Stimulated activated naive CD8-positive, alpha-beta T cell treated with anti-CD3 and anti-CD28 coated beads, Interleukin-15, amount 100 ng/mL, for 72 hours (primary cell): ENCODE data around the gene GARNL3.
A peak's percentile ranks its signal among the peaks of the same experiment; 100 is the strongest.

ENCODE experiments used
- ATAC-seq: fragments of 150-1000 bp; cut with Tn5 transposase; 2 replicates; pipeline ENCODE4 v1.10.0; 2021; ENCODE audit warnings: mild to moderate bottlenecking, moderate library complexity
- DNase-seq, 2 donors: peaks; one replicate each; pipeline ENCODE4 v3.0.0; 2021 to 2022
- H3K27ac Mint-ChIP-seq, 2 donors: one replicate each; pipeline ENCODE4 v1.8.0; 2022; ENCODE audit warnings: mild to moderate bottlenecking in 2 of 2, mixed read lengths in 2 of 2, moderate library complexity in 2 of 2
- H3K27me3 Mint-ChIP-seq: one replicate; pipeline ENCODE4 v1.8.0; 2022; ENCODE audit warnings: mixed read lengths
- H3K4me1 Mint-ChIP-seq: one replicate; pipeline ENCODE4 v1.8.0; 2022; ENCODE audit warnings: mild to moderate bottlenecking, mixed read lengths
- H3K4me3 Mint-ChIP-seq, 2 donors: one replicate each; pipeline ENCODE4 v1.8.0; 2022; ENCODE audit warnings: mild to moderate bottlenecking in 2 of 2, mixed read lengths in 2 of 2, moderate library complexity in 1 of 2
- H3K9me3 Mint-ChIP-seq, 2 donors: one replicate each; pipeline ENCODE4 v1.8.0; 2022; ENCODE audit warnings: mixed read lengths in 2 of 2

Gene GARNL3

GRCh38 chr9:127253446-127253845 is 11.1 kb upstream of the GARNL3 start:
- no peaks in the 10 kb centered on the region for H3K9me3 Mint-ChIP-seq
- H3K4me1 Mint-ChIP-seq: no peaks in the 10 kb centered on the region
- ATAC-seq (no peak), DNase-seq (no peak)
- H3K4me3 Mint-ChIP-seq: no peak overlapping the region
- peaks cover 31% of the 10 kb centered on the region for H3K27me3 Mint-ChIP-seq
- no peak overlapping the region for H3K27ac Mint-ChIP-seq

DNA sequence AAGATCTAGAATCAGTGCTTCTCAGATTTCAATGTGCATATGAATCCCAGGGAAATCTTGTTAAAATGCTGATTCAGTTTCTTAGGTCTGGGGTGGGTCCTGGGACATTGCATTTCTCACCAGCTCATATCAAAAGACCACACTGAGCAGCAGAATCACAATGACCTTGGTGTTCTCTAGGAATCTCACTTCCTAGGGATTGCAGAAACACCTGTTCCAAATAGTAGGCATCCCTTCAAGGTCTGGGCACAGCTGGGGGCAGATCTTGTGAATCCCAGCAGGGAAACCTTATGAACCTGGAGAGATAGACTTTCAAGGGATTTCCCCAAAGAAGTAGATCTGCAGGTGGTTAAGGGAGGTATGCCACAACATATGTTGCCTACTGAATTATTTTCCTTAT is 8.9 kb upstream of the GARNL3 start:
- H3K4me3 Mint-ChIP-seq: no peak overlapping the region
- no peaks in the 10 kb centered on the region for H3K4me1 Mint-ChIP-seq
- ATAC-seq: no peak
- H3K27me3 Mint-ChIP-seq: peaks cover 31% of the 10 kb centered on the region
- no peak for DNase-seq
- H3K9me3 Mint-ChIP-seq: no peaks in the 10 kb centered on the region
- H3K27ac Mint-ChIP-seq: no peak overlapping the region

- Mint-ChIP-seq H3K9me3 (no peaks in the 10 kb centered on the region), H3K4me1 (no peaks in the 10 kb centered on the region), H3K4me3 (no peak overlapping the region), H3K27me3 (peaks cover 28% of the 10 kb centered on the region), H3K27ac (no peak overlapping the region)
- DNase-seq: no peak
- ATAC-seq: no peak
Observed at GRCh38 chr9:127256324-127256723, 8.2 kb upstream of the GARNL3 start.

GRCh38 chr9:127258606-127259471 is 5.7 kb upstream of the GARNL3 start:
- Mint-ChIP-seq H3K4me1 (no peaks in the 10 kb centered on the region), H3K9me3 (no peaks in the 10 kb centered on the region), H3K4me3 (no peak overlapping the region), H3K27me3 (peaks cover 13% of the 10 kb centered on the region), H3K27ac (no peak overlapping the region)
- no peak for ATAC-seq
- DNase-seq: no peak

DNA sequence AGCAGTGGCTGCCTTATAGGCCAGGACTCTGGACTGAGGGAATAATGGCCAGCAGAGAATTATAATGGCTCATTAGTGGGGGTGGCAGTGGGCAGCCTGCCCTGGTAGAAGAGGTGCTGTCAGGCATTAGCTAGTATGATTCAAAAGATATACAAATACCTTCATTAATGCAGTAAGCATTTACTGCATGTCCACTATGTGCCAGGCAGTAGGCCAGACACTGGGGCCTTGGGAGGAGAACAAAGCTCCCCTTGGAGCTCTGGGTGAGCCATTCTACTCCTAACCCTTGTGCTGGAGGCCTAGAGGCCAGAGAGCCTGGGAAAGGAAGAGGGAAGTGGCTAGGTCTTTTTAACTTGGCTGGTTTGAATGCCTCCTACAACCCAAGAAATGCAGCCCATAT is 2.0 kb upstream of the GARNL3 start:
- ATAC-seq: no peak
- no peak for DNase-seq
- Mint-ChIP-seq H3K27ac (no peak overlapping the region), H3K4me1 (no peaks in the 10 kb centered on the region), H3K27me3 (no peaks in the 10 kb centered on the region), H3K4me3 (no peak overlapping the region), H3K9me3 (no peaks in the 10 kb centered on the region)

GRCh38 chr9:127263237-127263636 is 1.3 kb upstream of the GARNL3 start:
- H3K4me1 Mint-ChIP-seq: no peaks in the 10 kb centered on the region
- DNase-seq (no peak), ATAC-seq (no peak)
- no peak overlapping the region for H3K4me3 Mint-ChIP-seq
- no peak overlapping the region for H3K27ac Mint-ChIP-seq
- H3K27me3 Mint-ChIP-seq: peaks cover under 1% of the 10 kb centered on the region
- H3K9me3 Mint-ChIP-seq: no peaks in the 10 kb centered on the region

- H3K27ac Mint-ChIP-seq: no peak overlapping the region
- no peak for ATAC-seq
Observed at GRCh38 chr9:127263664-127264063, 910 bp upstream of the GARNL3 start.

GRCh38 chr9:127267793-127268525 is 3.4 kb downstream of the GARNL3 start:
- H3K27ac Mint-ChIP-seq: no peak overlapping the region

More at GRCh38 chr9:127263664-127264063, 910 bp upstream of the GARNL3 start:
- no peaks in the 10 kb centered on the region for H3K9me3 Mint-ChIP-seq
- no peak for DNase-seq
- peaks cover 5% of the 10 kb centered on the region for H3K27me3 Mint-ChIP-seq
- H3K4me1 Mint-ChIP-seq: no peaks in the 10 kb centered on the region
- H3K4me3 Mint-ChIP-seq: no peak overlapping the region

DNA sequence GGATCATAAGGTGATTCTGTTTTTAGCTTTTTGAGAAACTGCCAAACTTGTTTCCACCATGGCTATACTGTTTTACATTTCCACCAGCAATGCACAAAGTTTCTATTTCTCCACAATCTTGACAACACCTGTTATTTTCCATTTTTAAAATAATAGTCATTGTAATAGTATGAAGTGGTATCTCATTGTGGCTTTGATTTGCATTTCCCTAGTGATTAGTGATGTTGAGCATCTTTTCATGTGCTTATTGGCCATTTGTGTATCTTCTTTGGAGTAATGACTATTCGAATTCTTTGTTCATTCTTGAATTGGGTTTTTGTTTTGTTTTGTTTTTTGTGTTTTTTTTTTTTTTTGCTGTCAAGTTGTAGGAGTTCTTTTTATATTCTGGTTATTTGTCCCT is 4.9 kb downstream of the GARNL3 start:
- DNase-seq (no peak), ATAC-seq (no peak)
- H3K9me3 Mint-ChIP-seq: no peaks in the 10 kb centered on the region
- H3K27ac Mint-ChIP-seq: no peak overlapping the region
- H3K4me3 Mint-ChIP-seq: no peak overlapping the region
- no peaks in the 10 kb centered on the region for H3K4me1 Mint-ChIP-seq
- peaks cover 26% of the 10 kb centered on the region for H3K27me3 Mint-ChIP-seq

More at GRCh38 chr9:127267793-127268525, 3.4 kb downstream of the GARNL3 start:
- ATAC-seq (no peak), DNase-seq (no peak)
- Mint-ChIP-seq H3K4me3 (no peak overlapping the region), H3K4me1 (no peaks in the 10 kb centered on the region), H3K9me3 (no peaks in the 10 kb centered on the region), H3K27me3 (peaks cover 22% of the 10 kb centered on the region)

DNA sequence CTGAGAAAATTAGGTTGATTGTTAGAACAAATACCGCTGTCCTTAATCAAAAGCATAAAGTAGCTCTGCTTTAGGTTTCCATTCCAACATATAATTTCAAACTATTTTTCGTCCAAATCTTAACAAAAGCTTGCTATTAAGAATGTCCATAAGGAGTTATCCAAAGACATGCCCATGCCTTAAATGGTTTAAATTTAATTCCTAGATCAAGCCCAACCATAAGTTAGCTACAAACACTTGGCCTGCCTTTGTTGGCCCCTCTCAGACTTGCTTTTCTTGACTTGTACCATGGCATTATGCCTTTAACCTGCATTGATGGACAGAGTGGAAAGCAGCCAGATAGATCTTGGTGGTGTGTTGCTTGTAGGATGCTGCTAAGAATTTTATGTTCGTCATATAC is 8.8 kb downstream of the GARNL3 start:
- Mint-ChIP-seq H3K4me3 (no peak overlapping the region), H3K27ac (no peak overlapping the region), H3K27me3 (peaks cover 44% of the 10 kb centered on the region)

GRCh38 chr9:127277099-127277498 is 12.5 kb downstream of the GARNL3 start:
- DNase-seq (no peak), ATAC-seq (no peak)
- no peak overlapping the region for H3K27ac Mint-ChIP-seq
- peaks cover 47% of the 10 kb centered on the region for H3K27me3 Mint-ChIP-seq
- H3K9me3 Mint-ChIP-seq: no peaks in the 10 kb centered on the region
- H3K4me3 Mint-ChIP-seq: no peak overlapping the region
- peaks cover 14% of the 10 kb centered on the region for H3K4me1 Mint-ChIP-seq

More for the DNA sequence above, 8.8 kb downstream of the GARNL3 start:
- H3K4me1 Mint-ChIP-seq: peaks cover 2% of the 10 kb centered on the region
- ATAC-seq: no peak
- no peaks in the 10 kb centered on the region for H3K9me3 Mint-ChIP-seq
- no peak for DNase-seq

- peaks cover 47% of the 10 kb centered on the region for H3K27me3 Mint-ChIP-seq
- H3K4me1 Mint-ChIP-seq: peaks cover 14% of the 10 kb centered on the region
- no peak overlapping the region for H3K27ac Mint-ChIP-seq
- no peaks in the 10 kb centered on the region for H3K9me3 Mint-ChIP-seq
- ATAC-seq: no peak
- DNase-seq: no peak
- no peak overlapping the region for H3K4me3 Mint-ChIP-seq
Observed at GRCh38 chr9:127277770-127278169, 13.2 kb downstream of the GARNL3 start.

- Mint-ChIP-seq H3K4me1 (peaks cover 14% of the 10 kb centered on the region), H3K27ac (peak overlapping the region in 1 of 2 donors; percentile 5), H3K4me3 (no peak overlapping the region), H3K9me3 (no peaks in the 10 kb centered on the region), H3K27me3 (peaks cover 47% of the 10 kb centered on the region)
- no peak for ATAC-seq
- DNase-seq: no peak
Observed at GRCh38 chr9:127278372-127278771, 13.8 kb downstream of the GARNL3 start.

- Mint-ChIP-seq H3K27me3 (peaks cover 48% of the 10 kb centered on the region), H3K27ac (no peak overlapping the region), H3K9me3 (no peaks in the 10 kb centered on the region), H3K4me3 (no peak overlapping the region), H3K4me1 (peaks cover 14% of the 10 kb centered on the region)
- no peak for ATAC-seq
- DNase-seq: no peak
Observed at GRCh38 chr9:127279717-127280285, 15.2 kb downstream of the GARNL3 start.

DNA sequence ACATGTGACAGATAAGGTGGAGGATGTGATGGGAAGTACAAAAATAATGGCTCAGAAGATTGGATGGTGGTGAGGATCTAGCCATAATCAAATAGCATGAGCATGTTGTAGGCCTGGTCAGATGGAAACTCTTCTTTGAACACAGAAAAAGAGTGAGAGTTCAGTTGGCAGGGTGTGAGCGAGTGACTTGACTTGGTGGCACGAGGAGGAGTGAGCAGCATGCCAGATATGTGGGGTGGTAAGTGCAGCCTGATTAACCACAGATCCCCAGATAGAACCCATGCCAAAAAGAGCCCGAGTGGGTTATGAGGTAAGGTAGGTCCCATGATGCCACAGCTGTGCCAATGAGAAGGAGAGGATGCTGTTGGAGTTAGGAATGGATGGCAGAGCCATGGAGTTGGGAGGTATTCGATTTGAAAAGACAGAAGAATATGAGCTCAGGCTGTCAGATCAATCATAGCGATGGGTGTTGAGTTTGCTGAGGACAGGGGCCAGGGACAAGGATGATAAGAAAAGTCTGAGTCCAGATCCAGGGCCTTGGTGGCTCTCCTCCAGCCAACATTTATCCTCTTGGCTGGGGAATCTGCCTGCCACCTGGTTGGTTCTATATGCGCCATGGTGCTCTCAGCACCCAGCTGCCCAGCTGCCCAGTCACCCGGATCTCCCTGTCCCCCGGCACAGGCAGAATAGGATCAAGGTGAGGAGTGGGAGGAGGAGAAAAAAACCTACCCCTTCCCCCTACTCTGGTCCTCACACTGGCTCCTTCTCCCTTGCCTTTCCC is 16.5 kb downstream of the GARNL3 start:
- peaks cover 14% of the 10 kb centered on the region for H3K4me1 Mint-ChIP-seq
- no peak overlapping the region for H3K4me3 Mint-ChIP-seq
- no peak overlapping the region for H3K27ac Mint-ChIP-seq
- ATAC-seq (no peak), DNase-seq (no peak)
- peaks cover 47% of the 10 kb centered on the region for H3K27me3 Mint-ChIP-seq
- H3K9me3 Mint-ChIP-seq: no peaks in the 10 kb centered on the region
